ENCODE results near the gene OSER1.
"Not testable (repeated sequence)": the region's sequence is repeated elsewhere in the genome, so short reads cannot be mapped to it uniquely, and the experiment has no call there.

The OSER1 gene

GRCh38 chr20:44206132-44206531 lies 4.4 kb downstream of the OSER1 start:
- DNase-seq (ENCODE audit: low read depth) = no peak
- H3K4me3 ChIP-seq (ENCODE audit: low read depth, low read length) = no peak overlapping the region

GRCh38 chr20:44204832-44205215 lies 5.7 kb downstream of the OSER1 start:
- DNase-seq (ENCODE audit: low read depth) = no peak
- H3K4me3 ChIP-seq (ENCODE audit: low read depth, low read length) = no peak overlapping the region

GRCh38 chr20:44204156-44204831 lies 6.3 kb downstream of the OSER1 start:
- H3K4me3 ChIP-seq (ENCODE audit: low read depth, low read length) = no peak overlapping the region
- DNase-seq (ENCODE audit: low read depth) = peak; percentile 78

- DNase-seq (ENCODE audit: low read depth) = no peak
- no peak overlapping the region for H3K4me3 ChIP-seq (ENCODE audit: low read depth, low read length)
Measured at GRCh38 chr20:44203161-44203560, 7.4 kb downstream of the OSER1 start.

GRCh38 chr20:44200983-44201382 lies 9.6 kb downstream of the OSER1 start:
- H3K4me3 ChIP-seq (ENCODE audit: low read depth, low read length) = no peak overlapping the region
- DNase-seq (ENCODE audit: low read depth) = no peak

GRCh38 chr20:44200371-44200770 lies 10.2 kb downstream of the OSER1 start:
- DNase-seq (ENCODE audit: low read depth) = no peak
- H3K4me3 ChIP-seq (ENCODE audit: low read depth, low read length) = no peak overlapping the region

- no peak for DNase-seq (ENCODE audit: low read depth)
- H3K4me3 ChIP-seq (ENCODE audit: low read depth, low read length) = no peak overlapping the region
Measured at GRCh38 chr20:44199877-44200276, 10.7 kb downstream of the OSER1 start.

GRCh38 chr20:44198872-44199271 lies 11.7 kb downstream of the OSER1 start:
- H3K4me3 ChIP-seq (ENCODE audit: low read depth, low read length) = no peak overlapping the region
- no peak for DNase-seq (ENCODE audit: low read depth)

GRCh38 chr20:44196271-44196670 lies 14.3 kb downstream of the OSER1 start:
- DNase-seq (ENCODE audit: low read depth) = no peak
- no peak overlapping the region for H3K4me3 ChIP-seq (ENCODE audit: low read depth, low read length)

- H3K4me3 ChIP-seq (ENCODE audit: low read depth, low read length) = no peak overlapping the region
- no peak for DNase-seq (ENCODE audit: low read depth)
Measured at GRCh38 chr20:44195605-44196004, 15.0 kb downstream of the OSER1 start.

GRCh38 chr20:44193801-44194200 lies 16.8 kb downstream of the OSER1 start:
- DNase-seq (ENCODE audit: low read depth) = no peak
- H3K4me3 ChIP-seq (ENCODE audit: low read depth, low read length) = no peak overlapping the region

- not testable (repeated sequence) for DNase-seq (ENCODE audit: low read depth); H3K4me3 ChIP-seq (ENCODE audit: low read depth, low read length)
Measured at GRCh38 chr20:44191640-44192039, 18.9 kb downstream of the OSER1 start.

GRCh38 chr20:44190197-44190852 lies 20.2 kb downstream of the OSER1 start:
- DNase-seq (ENCODE audit: low read depth) = not testable (repeated sequence)

GRCh38 chr20:44188752-44189151 lies 21.8 kb downstream of the OSER1 start:
- H3K4me3 ChIP-seq (ENCODE audit: low read depth, low read length) = no peak overlapping the region
- no peak for DNase-seq (ENCODE audit: low read depth)

More at GRCh38 chr20:44190197-44190852, 20.2 kb downstream of the OSER1 start:
- not testable (repeated sequence) for H3K4me3 ChIP-seq (ENCODE audit: low read depth, low read length)

- peak overlapping the region; percentile 40 for H3K4me3 ChIP-seq (ENCODE audit: low read depth, low read length)
- no peak for DNase-seq (ENCODE audit: low read depth)
Measured at GRCh38 chr20:44187772-44188709, 22.5 kb downstream of the OSER1 start.

GRCh38 chr20:44187054-44187771 lies 23.4 kb downstream of the OSER1 start, which contains the start of gene JPH2:
Gene JPH2 (minus strand): TSS chr20:44187188. CDS start chr20:44186705, 483 bp downstream.
- no peak for DNase-seq (ENCODE audit: low read depth)
- peak within 1 kb of the TSS; percentile 40 for H3K4me3 ChIP-seq (ENCODE audit: low read depth, low read length)

GRCh38 chr20:44186674-44187053 lies 23.9 kb downstream of the OSER1 start:
- H3K4me3 ChIP-seq (ENCODE audit: low read depth, low read length) = peak overlapping the region; percentile 40
- no peak for DNase-seq (ENCODE audit: low read depth)

- DNase-seq (ENCODE audit: low read depth) = no peak
- peak overlapping the region; percentile 40 for H3K4me3 ChIP-seq (ENCODE audit: low read depth, low read length)
Measured at GRCh38 chr20:44186201-44186600, 24.4 kb downstream of the OSER1 start.

- DNase-seq (ENCODE audit: low read depth) = no peak
- no peak overlapping the region for H3K4me3 ChIP-seq (ENCODE audit: low read depth, low read length)
Measured at GRCh38 chr20:44185574-44185973, 25.0 kb downstream of the OSER1 start.

All from skeletal muscle cell (primary cell).